K562 (cell line): ENCODE data around the gene IP6K1. TPM values are rescaled to one million over a fixed set of nuclear protein-coding genes. Genes with fewer than 3 reads are reported as not detected.

Source experiments
- ATF6 ChIP-seq: sonication (generic); formaldehyde crosslinking; IDR thresholded peaks from 2 replicates; pipeline ENCODE4 v1.4.0; 2020; ENCODE audit warnings: mild to moderate bottlenecking, missing genetic modification reagents
- BCLAF1 ChIP-seq, 2 experiments: fragments of 450-650 bp in 1 of 2; IDR thresholded peaks; 2 replicates each; pipeline ENCODE4 v1.6.1; 2011 to 2017; ENCODE audit warnings: low read depth in 2 of 2, antibody characterized with exemption in 1 of 2, borderline replicate concordance in 1 of 2, low read length in 1 of 2, mild to moderate bottlenecking in 1 of 2, mixed read lengths in 1 of 2; ENCODE audit not compliant: control insufficient read depth in 1 of 2
- BRF2 ChIP-seq: IDR thresholded peaks from 3 replicates; pipeline ENCODE4 v1.6.1; 2011; ENCODE audit warnings: borderline replicate concordance, mild to moderate bottlenecking; ENCODE audit not compliant: insufficient read length, insufficient read depth
- E2F4 ChIP-seq: sonication (generic); formaldehyde crosslinking; IDR thresholded peaks from 2 replicates; pipeline ENCODE4 v1.8.0; 2022; ENCODE audit warnings: mild to moderate bottlenecking, low read depth, missing genetic modification reagents
- ESRRB ChIP-seq: fragments of 250-450 bp; sonication (Bioruptor Pico); IDR thresholded peaks from 2 replicates; pipeline ENCODE4 v1.5.0; 2020; ENCODE audit warnings: mild to moderate bottlenecking, moderate library complexity, borderline replicate concordance
- ETV1 ChIP-seq: fragments of 450-650 bp; conservative IDR thresholded peaks from 2 replicates; pipeline ENCODE4 v1.6.1; 2016; ENCODE audit warnings: missing genetic modification characterization, control low read depth, low read depth, missing compliant biosample characterization
- HBP1 ChIP-seq: fragments of 450-650 bp; formaldehyde crosslinking; IDR thresholded peaks from 2 replicates; pipeline ENCODE4 v1.4.0; 2022; ENCODE audit warnings: missing genetic modification characterization
- NCOA6 ChIP-seq: fragments of 450-650 bp; IDR thresholded peaks from 2 replicates; pipeline ENCODE4 v1.6.1; 2017; ENCODE audit warnings: mild to moderate bottlenecking
- NFRKB ChIP-seq: fragments of 450-650 bp; IDR thresholded peaks from 2 replicates; pipeline ENCODE4 v1.6.1; 2016; ENCODE audit warnings: low read depth
- SMAD3 ChIP-seq: fragments of 450-650 bp; formaldehyde crosslinking; conservative IDR thresholded peaks from 2 replicates; pipeline ENCODE4 v1.4.0; 2020; ENCODE audit warnings: mild to moderate bottlenecking
- THRB ChIP-seq: fragments of 450-650 bp; formaldehyde crosslinking; conservative IDR thresholded peaks from 2 replicates; pipeline ENCODE4 v1.4.0; 2022; ENCODE audit warnings: mild to moderate bottlenecking, missing genetic modification characterization
- TRIM24 ChIP-seq, 2 experiments: fragments of 450-650 bp; IDR thresholded peaks; 2 replicates each; pipeline ENCODE4 v1.6.1; 2016
- USF2 ChIP-seq: sonication (generic); formaldehyde crosslinking; IDR thresholded peaks from 2 replicates; pipeline ENCODE4 v1.5.0; 2020; ENCODE audit warnings: missing genetic modification reagents
- ZNF584 ChIP-seq: fragments of 200-800 bp; sonication (Bioruptor generic); IDR thresholded peaks from 2 replicates; pipeline ENCODE4 v1.6.1; 2016; ENCODE audit warnings: low read depth, mild to moderate bottlenecking, missing genetic modification characterization, missing compliant biosample characterization
- polyA plus RNA-seq, 8 experiments: library from polyadenylated mRNA; depleted of rRNA in 4 of 8; stranded (reverse) in 5 of 8; unstranded in 3 of 8; fragments of >200 nt; fragmentation: Nextera tagmentation in 2 of 8; fragmentation: Illumina TruSeq in 1 of 8; extraction: Ambion mirVana in 2 of 8; extraction: Trizol in 1 of 8; gene quantifications; 2 replicates each; pipeline versions ENCODE4 v1.2.1 to v1.2.3, GENCODE V29; 2011 to 2014; ENCODE audit warnings: inconsistent platforms in 1 of 8, missing spikeins in 1 of 8
- total RNA-seq, 7 experiments: library from RNA; depleted of rRNA in 6 of 7; stranded (reverse); fragments of >200 nt in 6 of 7; fragmentation: Illumina TruSeq in 2 of 7; extraction: Trizol in 2 of 7; gene quantifications; 2 replicates each; pipeline versions ENCODE4 v1.2.1 to v1.2.3, GENCODE V29; 2011 to 2021; ENCODE audit warnings: low replicate concordance in 1 of 7

Gene IP6K1
- total and polyA plus RNA-seq, 9 of the 15 experiments (the other 6 are each of a cell fraction or from before 2014, with no cell fraction given), result 0.46 to 29.2 (median 13.1) TPM

- no peak for TF ChIP-seq HBP1 (CRISPR knock-in tag)
- no peak for TF ChIP-seq ZNF584
- TF ChIP-seq USF2 (CRISPR knock-in tag), result peak; percentile 7; the same call in 1 of the 2 replicates
- no peak; the same call in 1 of the 2 replicates for TF ChIP-seq ATF6
- TF ChIP-seq E2F4, result no peak; the same call in 1 of the 2 replicates
- TF ChIP-seq SMAD3, result no peak
- TF ChIP-seq BCLAF1 (IDR thresholded peaks at IDR 0.05; ENCODE audit: borderline replicate concordance in 1 of 2, control insufficient read depth in 1 of 2, low read depth in 2 of 2, low read length in 1 of 2), result no peak
- TF ChIP-seq BRF2, result no peak
- TF ChIP-seq NFRKB, result no peak
- TF ChIP-seq ESRRB (CRISPR knock-in tag), result no peak
- no peak for TF ChIP-seq TRIM24 (IDR thresholded peaks at IDR 0.05)
- TF ChIP-seq NCOA6, result peak; percentile 96
- no peak for TF ChIP-seq THRB (CRISPR knock-in tag)
- no peak for TF ChIP-seq ETV1 (tag)
Measured at GRCh38 chr3:49723628-49724551, 62.5 kb downstream of the IP6K1 start, which contains the start of gene GMPPB (continued).
